K562 (cell line): ENCODE results near the gene COG7. TPM values are rescaled to one million over a fixed set of nuclear protein-coding genes. Genes with fewer than 3 reads are reported as not detected.

Experiments
- ATAC-seq: fragments of 200-7000 bp; cut with Tn5 transposase; 3 replicates; pipeline ENCODE4 v1.9.1; 2020; ENCODE audit warnings: moderate library complexity
- BruUV-seq: library from RNA; stranded (reverse); fragments of 400-500 nt; replicated peaks from 2 replicates; lab custom pipeline; 2021; lab: Mats Ljungman, UMichigan
- CTCF ChIA-PET: fragments of 300-600 bp; formaldehyde crosslinking; extraction: SDS; loops from one replicate; lab custom pipeline; 2021; ENCODE audit warnings: low intra/inter-chr PET ratio; lab: Yijun Ruan, JAX
- POLR2A ChIA-PET: fragments of 300-600, 350-650 bp; sonication (Branson Sonifier 250); formaldehyde crosslinking; extraction: SDS; loops from one replicate; lab custom pipeline; 2021; ENCODE audit warnings: antibody characterized with exemption, inconsistent platforms; lab: Yijun Ruan, JAX
- DNase-seq, 4 experiments: peaks; one replicate each; pipeline versions ENCODE4 v3.0.0 to v3.0.0-alpha.2; 2011 to 2018; ENCODE audit warnings: low spot score in 3 of 4, mixed read lengths in 3 of 4; ENCODE audit errors: extremely low read depth in 1 of 4
- FAIRE-seq: peaks from 2 replicates; lab custom pipeline; 2011; peaks lifted over from hg19 to GRCh38; lab: Jason Lieb, UNC
- H2AFZ ChIP-seq: 2 replicates; pipeline ENCODE4 v1.6.0; 2011; ENCODE audit warnings: low read depth, low read length, control low read depth, inconsistent platforms
- H3K27ac ChIP-seq: fragments of 200-600 bp; 3 replicates; pipeline ENCODE4 v1.8.0; 2011; ENCODE audit warnings: low read depth, mild to moderate bottlenecking, control low read depth, inconsistent platforms, low read length, moderate library complexity, mixed read lengths; ENCODE audit errors: extremely low read depth
- H3K27me3 ChIP-seq, 2 experiments: fragments of 300-600 bp in 1 of 2; 2 replicates in 1 of 2; 3 replicates in 1 of 2; pipeline versions ENCODE4 v1.6.0 to v1.8.0; 2011; ENCODE audit warnings: inconsistent platforms in 2 of 2, low read length in 2 of 2, mild to moderate bottlenecking in 1 of 2, mixed read lengths in 1 of 2, moderate library complexity in 1 of 2; ENCODE audit not compliant: control insufficient read depth in 2 of 2, insufficient read depth in 2 of 2
- H3K36me3 ChIP-seq: fragments of 300-600 bp; 3 replicates; pipeline ENCODE4 v1.8.0; 2011; ENCODE audit warnings: mild to moderate bottlenecking, low read length, inconsistent platforms; ENCODE audit not compliant: control insufficient read depth, insufficient read depth
- H3K4me1 ChIP-seq, 2 experiments: fragments of 200-600 bp in 1 of 2; replicated peaks in 1 of 2; 2 replicates in 1 of 2; 3 replicates in 1 of 2; pipeline versions ENCODE4 v1.5.1 to v1.8.0; 2011; ENCODE audit warnings: inconsistent platforms in 2 of 2, low read length in 2 of 2, mild to moderate bottlenecking in 1 of 2, mixed read lengths in 1 of 2, moderate library complexity in 1 of 2; ENCODE audit not compliant: control insufficient read depth in 2 of 2, insufficient read depth in 2 of 2
- H3K4me2 ChIP-seq: 2 replicates; pipeline ENCODE4 v1.6.1; 2011; ENCODE audit warnings: low read length, control low read depth, inconsistent platforms, mixed read lengths; ENCODE audit not compliant: insufficient read depth
- H3K4me3 ChIP-seq: fragments of 200-600 bp; sonication (generic), shearing (Covaris generic); 2 replicates; pipeline ENCODE4 v1.5.1; 2016; ENCODE audit warnings: control low read depth, inconsistent platforms
- H3K79me2 ChIP-seq: fragments of 200-600 bp; 3 replicates; pipeline ENCODE4 v1.8.0; 2011; ENCODE audit warnings: low read length, inconsistent platforms; ENCODE audit not compliant: control insufficient read depth, insufficient read depth
- H3K9ac ChIP-seq, 2 experiments: 2 replicates each; pipeline versions ENCODE4 v1.6.0 to v1.6.1; 2011; ENCODE audit warnings: low read depth in 2 of 2, low read length in 2 of 2, control low read depth in 1 of 2, inconsistent platforms in 1 of 2, mild to moderate bottlenecking in 1 of 2, mixed read lengths in 1 of 2; ENCODE audit not compliant: insufficient read depth in 1 of 2
- H3K9me1 ChIP-seq: one replicate; pipeline ENCODE4 v1.6.0; 2011; ENCODE audit warnings: inconsistent platforms, mild to moderate bottlenecking, low read length, moderate library complexity; ENCODE audit not compliant: control insufficient read depth, insufficient read depth
- H3K9me3 ChIP-seq: replicated peaks from 2 replicates; pipeline ENCODE4 v1.5.1; 2011; ENCODE audit warnings: low read depth, low read length, inconsistent platforms; ENCODE audit not compliant: control insufficient read depth, insufficient read depth
- H4K20me1 ChIP-seq: replicated peaks from 2 replicates; pipeline ENCODE4 v1.6.1; 2011; ENCODE audit warnings: low read length, inconsistent platforms, mixed read lengths; ENCODE audit not compliant: control insufficient read depth, insufficient read depth
- DMBX1 ChIP-seq: fragments of 250-450 bp; sonication (Bioruptor Pico); IDR thresholded peaks from 2 replicates; pipeline ENCODE4 v1.8.0; 2022; ENCODE audit warnings: inconsistent platforms, mild to moderate bottlenecking, moderate library complexity, borderline replicate concordance
- ESRRB ChIP-seq: fragments of 250-450 bp; sonication (Bioruptor Pico); IDR thresholded peaks from 2 replicates; pipeline ENCODE4 v1.5.0; 2020; ENCODE audit warnings: mild to moderate bottlenecking, moderate library complexity, borderline replicate concordance
- IFI16 ChIP-seq: fragments of 250-450 bp; sonication (Bioruptor Pico); IDR thresholded peaks from 2 replicates; pipeline ENCODE4 v2.1.2; 2022; ENCODE audit warnings: mild to moderate bottlenecking, inconsistent platforms
- ILK ChIP-seq: fragments of 450-650 bp; IDR thresholded peaks from 2 replicates; pipeline ENCODE4 v1.6.1; 2016; ENCODE audit warnings: missing genetic modification characterization, low read depth, mild to moderate bottlenecking, missing compliant biosample characterization, moderate library complexity, borderline replicate concordance
- POLR2H ChIP-seq: IDR thresholded peaks from 2 replicates; pipeline ENCODE4 v1.6.1; 2016; ENCODE audit warnings: missing genetic modification characterization, low read depth, mild to moderate bottlenecking, control low read depth, missing compliant biosample characterization, moderate library complexity
- SMAD4 ChIP-seq: fragments of 250-450 bp; sonication (Bioruptor Pico); conservative IDR thresholded peaks from 2 replicates; pipeline ENCODE4 v1.8.0; 2021; ENCODE audit warnings: inconsistent platforms, mild to moderate bottlenecking, moderate library complexity
- SOX6 ChIP-seq: fragments of 450-650 bp; IDR thresholded peaks from 2 replicates; pipeline ENCODE4 v1.6.1; 2014; ENCODE audit warnings: mild to moderate bottlenecking
- SRSF9 ChIP-seq: fragments of 200-400 bp; formaldehyde crosslinking; IDR thresholded peaks from 2 replicates; pipeline ENCODE4 v1.6.1; 2017; ENCODE audit warnings: low read depth, low read length, borderline replicate concordance
- TEAD2 ChIP-seq: fragments of 450-650 bp; IDR thresholded peaks from 2 replicates; pipeline ENCODE4 v1.6.1; 2016; ENCODE audit warnings: missing genetic modification characterization, control low read depth, missing compliant biosample characterization
- ZNF140 ChIP-seq: fragments of 250-450 bp; sonication (Bioruptor Pico); IDR thresholded peaks from 2 replicates; pipeline ENCODE4 v1.8.0; 2021; ENCODE audit warnings: moderate library complexity, mild to moderate bottlenecking, inconsistent platforms
- ZNF184 ChIP-seq: sonication (generic); formaldehyde crosslinking; IDR thresholded peaks from 2 replicates; pipeline ENCODE4 v1.5.0; 2020; ENCODE audit warnings: missing genetic modification reagents
- ZNF347 ChIP-seq: fragments of 450-650 bp; formaldehyde crosslinking; IDR thresholded peaks from 2 replicates; pipeline ENCODE4 v1.4.0; 2020; ENCODE audit warnings: low read depth, mild to moderate bottlenecking, moderate library complexity
- ZNF507 ChIP-seq: conservative IDR thresholded peaks from 2 replicates; pipeline ENCODE4 v1.6.1; 2017; ENCODE audit warnings: missing genetic modification characterization, missing compliant biosample characterization
- WGBS: fragments of 100-300 bp; shearing (Covaris generic); methylation state at CpG from one replicate; pipeline ENCODE4 v1.1.6; 2016; ENCODE audit warnings: low coverage, mixed read lengths; ENCODE audit not compliant: insufficient coverage; ENCODE audit errors: missing lambda C conversion rate; 5-methylcytosine and 5-hydroxymethylcytosine counted together
- in situ Hi-C: fragments of 300-500 bp; cut with MboI; formaldehyde crosslinking; loops from 4 replicates; pipeline ENCODE4 v1.15.0; 2018; ENCODE audit warnings: inconsistent platforms, mixed read lengths
- intact Hi-C: fragments of 100-400 bp; cut with micrococcal nuclease; formaldehyde crosslinking; loops from 2 replicates; pipeline ENCODE4 v1.14.2; 2022
- polyA plus RNA-seq, 8 experiments: library from polyadenylated mRNA; depleted of rRNA in 4 of 8; stranded (reverse) in 5 of 8; unstranded in 3 of 8; fragments of >200 nt; fragmentation: Nextera tagmentation in 2 of 8; fragmentation: Illumina TruSeq in 1 of 8; extraction: Ambion mirVana in 2 of 8; extraction: Trizol in 1 of 8; gene quantifications; 2 replicates each; pipeline versions ENCODE4 v1.2.1 to v1.2.3, GENCODE V29; 2011 to 2014; ENCODE audit warnings: inconsistent platforms in 1 of 8, missing spikeins in 1 of 8
- total RNA-seq, 7 experiments: library from RNA; depleted of rRNA in 6 of 7; stranded (reverse); fragments of >200 nt in 6 of 7; fragmentation: Illumina TruSeq in 2 of 7; extraction: Trizol in 2 of 7; gene quantifications; 2 replicates each; pipeline versions ENCODE4 v1.2.1 to v1.2.3, GENCODE V29; 2011 to 2021; ENCODE audit warnings: low replicate concordance in 1 of 7
- TF ChIP-seq, protein P1 (sequence below): fragments of 450-650 bp; formaldehyde crosslinking; conservative IDR thresholded peaks from 2 replicates; pipeline ENCODE4 v1.4.0; 2022; ENCODE audit warnings: mild to moderate bottlenecking, missing genetic modification characterization

The COG7 gene
- total and polyA plus RNA-seq, 9 of the 15 experiments (the other 6 are each of a cell fraction or from before 2014, with no cell fraction given) = 3.8 to 17.6 (median 13.4) TPM

DNA sequence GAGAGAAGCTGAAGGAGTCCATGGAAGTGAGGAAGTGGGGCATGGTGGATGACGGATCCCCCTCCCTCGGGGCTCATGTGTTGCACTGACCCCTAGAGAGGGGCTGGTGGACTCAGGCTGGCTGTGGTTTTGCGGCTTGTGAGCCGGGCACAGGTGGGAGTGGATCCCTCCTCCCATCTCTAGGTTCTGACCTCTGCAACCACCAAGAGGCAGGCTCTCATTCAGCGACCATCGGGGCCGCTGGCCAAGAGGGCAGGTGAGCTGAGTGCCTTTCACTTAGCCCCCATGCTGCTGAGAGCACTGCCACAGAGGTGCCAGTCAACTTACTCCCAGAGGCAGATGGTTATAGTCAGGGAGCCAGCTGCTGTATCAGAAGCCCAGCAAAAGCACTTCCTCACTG is 83.6 kb downstream of the COG7 start:
- H3K9me3 ChIP-seq = no peaks in the 10 kb centered on the region
- DNase-seq = no peak
- 0 out of 2 replicates have a peak, but pooled peaks cover 3% of the 10 kb centered on the region for H4K20me1 ChIP-seq
- no peak for ATAC-seq
- BruUV-seq = no TSS peak
- POLR2A ChIA-PET = no interaction called here
- no peak overlapping the region for H3K4me2 ChIP-seq
- H3K27me3 ChIP-seq = peaks cover 12 to 42% of the 10 kb centered on the region in 2 experiments; a peak in 4 of 5 replicates
- intact Hi-C loops (no loop called here), in situ Hi-C loops (no loop called here)
- H3K4me1 ChIP-seq = no peaks in the 10 kb centered on the region
- no peak overlapping the region for H2AFZ ChIP-seq
- H3K9ac ChIP-seq = no peak overlapping the region
- H3K9me1 ChIP-seq = no peaks in the 10 kb centered on the region
- FAIRE-seq = no peak
- no peaks in the 10 kb centered on the region for H3K36me3 ChIP-seq
- no peak overlapping the region for H3K27ac ChIP-seq
- H3K4me3 ChIP-seq = no peak overlapping the region
- H3K79me2 ChIP-seq = no peaks in the 10 kb centered on the region
- 2% methylated on average over 7 of the region's 7 CpGs for WGBS
- TF ChIP-seq SOX6 = no peak
- TF ChIP-seq ZNF347 = no peak
- no peak for TF ChIP-seq SMAD4 (CRISPR knock-in tag)
- no peak for TF ChIP-seq IFI16 (CRISPR knock-in tag)
- no peak for TF ChIP-seq ESRRB (CRISPR knock-in tag)
- TF ChIP-seq SRSF9 = no peak
- no peak for TF ChIP-seq POLR2H (tag)
- TF ChIP-seq, all 486 proteins: peak for 0
- CTCF ChIA-PET = no interaction called here

DNA sequence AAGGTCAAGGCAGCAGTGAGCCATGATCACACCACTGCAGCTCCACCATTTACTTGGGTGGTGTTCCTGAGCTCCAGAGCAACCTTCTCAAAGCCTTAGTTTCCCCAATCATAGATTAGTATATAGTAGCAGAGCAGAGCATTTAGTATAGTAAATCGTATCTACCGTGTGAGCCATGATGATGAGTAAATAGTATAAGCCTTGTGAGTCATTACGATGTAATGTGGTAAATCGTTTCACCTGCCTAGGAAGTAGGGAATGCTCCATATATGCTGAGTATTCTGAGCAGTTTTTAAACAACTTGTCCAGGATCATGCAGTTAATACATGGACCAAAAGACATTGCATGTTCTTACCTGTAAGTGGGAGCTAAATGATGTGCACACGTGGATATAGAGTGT is 84.5 kb downstream of the COG7 start:
- TF ChIP-seq DMBX1 (CRISPR knock-in tag) (no peak), ZNF507 (no peak), ZNF140 (CRISPR knock-in tag) (no peak), TEAD2 (tag) (no peak), ZNF184 (CRISPR knock-in tag) (no peak), ILK (tag) (no peak)
- TF ChIP-seq, protein P1, sequence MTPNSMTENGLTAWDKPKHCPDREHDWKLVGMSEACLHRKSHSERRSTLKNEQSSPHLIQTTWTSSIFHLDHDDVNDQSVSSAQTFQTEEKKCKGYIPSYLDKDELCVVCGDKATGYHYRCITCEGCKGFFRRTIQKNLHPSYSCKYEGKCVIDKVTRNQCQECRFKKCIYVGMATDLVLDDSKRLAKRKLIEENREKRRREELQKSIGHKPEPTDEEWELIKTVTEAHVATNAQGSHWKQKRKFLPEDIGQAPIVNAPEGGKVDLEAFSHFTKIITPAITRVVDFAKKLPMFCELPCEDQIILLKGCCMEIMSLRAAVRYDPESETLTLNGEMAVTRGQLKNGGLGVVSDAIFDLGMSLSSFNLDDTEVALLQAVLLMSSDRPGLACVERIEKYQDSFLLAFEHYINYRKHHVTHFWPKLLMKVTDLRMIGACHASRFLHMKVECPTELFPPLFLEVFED (CRISPR knock-in tag) = no peak
- Histone ChIP-seq H3K27ac (no peak overlapping the region), H3K9me1 (no peaks in the 10 kb centered on the region), H2AFZ (no peak overlapping the region), H3K36me3 (no peaks in the 10 kb centered on the region), H3K4me3 (no peak overlapping the region), H3K9me3 (no peaks in the 10 kb centered on the region), H4K20me1 (0 out of 2 replicates have a peak, but pooled peaks cover 2% of the 10 kb centered on the region), H3K27me3 (peaks cover 12 to 42% of the 10 kb centered on the region in 2 experiments; a peak in 4 of 5 replicates), H3K4me2 (no peak overlapping the region), H3K4me1 (no peaks in the 10 kb centered on the region), H3K9ac (no peak overlapping the region), H3K79me2 (no peaks in the 10 kb centered on the region)
- no TSS peak for BruUV-seq
- FAIRE-seq (peak; percentile 11), ATAC-seq (no peak), DNase-seq (no peak)
- intact Hi-C loops = no loop called here
- ChIA-PET POLR2A (no interaction called here), CTCF (no interaction called here)
- in situ Hi-C loops = no loop called here
- 0% methylated on average over 5 of the region's 5 CpGs for WGBS
